Central memory CD8-positive, alpha-beta T cell (primary cell): ENCODE data around the gene PDE6A.

ENCODE experiments used
- ATAC-seq: fragments of 150-1000 bp; cut with Tn5 transposase; replicated peaks from 2 replicates; pipeline ENCODE4 v1.10.0; 2022; ENCODE audit warnings: mild to moderate bottlenecking, moderate FRiP score, moderate number of reproducible peaks; ENCODE audit not compliant: poor library complexity, severe bottlenecking; ENCODE audit errors: extremely low read depth
- DNase-seq, 2 donors: peaks; one replicate each; pipeline ENCODE4 v3.0.0; 2021; ENCODE audit warnings: low spot score in 2 of 2
- H3K27ac Mint-ChIP-seq: one replicate; pipeline ENCODE4 v1.8.0; 2022; ENCODE audit warnings: low read depth, mild to moderate bottlenecking, moderate library complexity, mixed read lengths
- H3K27me3 Mint-ChIP-seq: one replicate; pipeline ENCODE4 v1.8.0; 2022; ENCODE audit warnings: mixed read lengths
- H3K36me3 Mint-ChIP-seq: one replicate; pipeline ENCODE4 v1.8.0; 2022; ENCODE audit warnings: mild to moderate bottlenecking, moderate library complexity, mixed read lengths; ENCODE audit not compliant: insufficient read depth
- H3K4me1 Mint-ChIP-seq: one replicate; pipeline ENCODE4 v1.8.0; 2022; ENCODE audit warnings: mixed read lengths
- H3K4me3 Mint-ChIP-seq: one replicate; pipeline ENCODE4 v1.8.0; 2022; ENCODE audit warnings: mild to moderate bottlenecking, moderate library complexity, mixed read lengths
- H3K9me3 Mint-ChIP-seq: one replicate; pipeline ENCODE4 v1.8.0; 2022; ENCODE audit warnings: mixed read lengths

PDE6A gene

GRCh38 chr5:149829954-149830353 lies 114.6 kb downstream of the PDE6A start:
- peaks cover 2% of the 10 kb centered on the region for H3K36me3 Mint-ChIP-seq
- ATAC-seq (no peak), DNase-seq (no peak)
- no peak overlapping the region for H3K4me3 Mint-ChIP-seq
- no peaks in the 10 kb centered on the region for H3K4me1 Mint-ChIP-seq
- H3K27ac Mint-ChIP-seq = no peak overlapping the region
- no peaks in the 10 kb centered on the region for H3K9me3 Mint-ChIP-seq
- no peaks in the 10 kb centered on the region for H3K27me3 Mint-ChIP-seq

DNA sequence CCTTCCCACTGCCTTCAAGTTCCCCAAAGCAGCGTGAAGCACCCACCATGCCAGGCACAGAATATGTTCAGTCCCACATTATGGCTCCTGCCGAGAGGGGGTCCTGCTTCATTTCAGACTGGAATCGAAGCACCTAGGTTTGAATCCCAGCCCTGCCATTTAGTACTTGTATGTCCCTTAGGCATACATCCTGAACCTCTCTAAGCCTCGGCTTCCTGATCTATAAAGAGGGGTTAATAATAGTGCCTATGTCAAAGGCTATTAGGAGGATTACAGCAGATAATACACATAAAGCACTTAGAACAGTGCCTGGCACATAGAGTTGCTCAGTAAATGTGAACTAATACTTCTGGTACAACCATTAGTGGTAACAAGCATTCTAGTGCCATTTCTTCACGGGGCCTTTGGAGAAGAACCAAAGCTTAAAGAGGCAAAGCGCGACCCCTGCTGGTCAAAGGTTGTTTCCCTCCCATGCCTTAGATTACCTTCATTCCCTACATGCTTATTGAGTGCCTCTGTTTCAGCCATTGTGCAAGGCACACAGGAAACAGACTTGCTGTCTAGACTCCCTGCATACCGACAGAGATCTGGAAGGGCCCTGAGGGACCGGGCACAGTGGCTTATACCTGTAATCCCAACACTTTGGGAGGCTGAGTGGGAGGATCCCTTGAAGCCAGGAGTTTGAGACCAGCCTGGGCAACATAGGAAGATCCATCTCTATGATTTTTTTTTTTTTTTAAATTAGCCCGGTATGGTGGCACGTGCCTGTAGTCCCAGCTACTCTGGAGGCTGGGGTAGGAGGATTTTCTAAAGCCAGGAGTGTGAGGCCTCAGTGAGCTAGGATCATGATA lies 116.2 kb downstream of the PDE6A start:
- H3K4me3 Mint-ChIP-seq = no peak overlapping the region
- no peaks in the 10 kb centered on the region for H3K27me3 Mint-ChIP-seq
- DNase-seq (peak; percentile 59 to 71), ATAC-seq (peak; percentile 62)
- H3K9me3 Mint-ChIP-seq = no peaks in the 10 kb centered on the region
- H3K4me1 Mint-ChIP-seq = no peaks in the 10 kb centered on the region
- no peak overlapping the region for H3K27ac Mint-ChIP-seq
- H3K36me3 Mint-ChIP-seq = peaks cover 2% of the 10 kb centered on the region

- ATAC-seq = no peak
- H3K4me1 Mint-ChIP-seq = no peaks in the 10 kb centered on the region
- DNase-seq = no peak
- no peaks in the 10 kb centered on the region for H3K27me3 Mint-ChIP-seq
- no peaks in the 10 kb centered on the region for H3K9me3 Mint-ChIP-seq
- no peak overlapping the region for H3K4me3 Mint-ChIP-seq
- H3K27ac Mint-ChIP-seq = no peak overlapping the region
- H3K36me3 Mint-ChIP-seq = peaks cover 2% of the 10 kb centered on the region
Observed at GRCh38 chr5:149827546-149827945, 117.0 kb downstream of the PDE6A start.

GRCh38 chr5:149827086-149827485 lies 117.5 kb downstream of the PDE6A start:
- H3K36me3 Mint-ChIP-seq = peaks cover 2% of the 10 kb centered on the region
- DNase-seq (no peak), ATAC-seq (no peak)
- H3K4me1 Mint-ChIP-seq = no peaks in the 10 kb centered on the region
- H3K27me3 Mint-ChIP-seq = no peaks in the 10 kb centered on the region
- H3K4me3 Mint-ChIP-seq = no peak overlapping the region
- H3K9me3 Mint-ChIP-seq = no peaks in the 10 kb centered on the region
- no peak overlapping the region for H3K27ac Mint-ChIP-seq

- DNase-seq = no peak
- Mint-ChIP-seq H3K27me3 (no peaks in the 10 kb centered on the region), H3K36me3 (peaks cover 2% of the 10 kb centered on the region), H3K4me1 (no peaks in the 10 kb centered on the region), H3K9me3 (no peaks in the 10 kb centered on the region), H3K27ac (no peak overlapping the region), H3K4me3 (no peak overlapping the region)
- no peak for ATAC-seq
Observed at GRCh38 chr5:149826574-149826973, 118.0 kb downstream of the PDE6A start.

DNA sequence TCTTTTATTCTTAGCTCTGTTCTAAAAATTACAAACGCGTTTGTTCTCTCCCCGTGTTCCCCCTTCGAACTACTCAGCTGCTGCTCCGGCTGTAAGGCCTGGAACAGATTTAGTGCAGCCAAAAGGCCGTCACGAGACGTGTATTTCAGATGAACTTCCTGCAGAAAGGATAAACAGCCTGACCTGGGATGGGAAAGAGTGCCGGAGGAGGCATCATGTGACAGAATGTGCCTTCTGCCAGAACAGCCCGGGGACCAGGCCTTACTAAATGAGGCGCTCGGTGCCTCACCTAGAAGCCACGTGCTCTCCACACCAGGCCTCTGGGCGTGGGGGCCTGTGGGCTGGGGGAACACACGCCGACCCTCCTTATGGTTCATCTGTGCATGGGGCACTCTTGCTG lies 119.7 kb downstream of the PDE6A start:
- Mint-ChIP-seq H3K27me3 (no peaks in the 10 kb centered on the region), H3K4me1 (no peaks in the 10 kb centered on the region), H3K4me3 (no peak overlapping the region), H3K27ac (no peak overlapping the region), H3K9me3 (no peaks in the 10 kb centered on the region), H3K36me3 (peaks cover 2% of the 10 kb centered on the region)
- no peak for ATAC-seq
- no peak for DNase-seq

GRCh38 chr5:149824120-149824519 lies 120.5 kb downstream of the PDE6A start:
- no peak overlapping the region for H3K27ac Mint-ChIP-seq

GRCh38 chr5:149823375-149823774 lies 121.2 kb downstream of the PDE6A start:
- ATAC-seq (no peak), DNase-seq (no peak)
- Mint-ChIP-seq H3K9me3 (no peaks in the 10 kb centered on the region), H3K4me3 (no peak overlapping the region), H3K4me1 (no peaks in the 10 kb centered on the region), H3K27me3 (no peaks in the 10 kb centered on the region), H3K27ac (no peak overlapping the region), H3K36me3 (no peaks in the 10 kb centered on the region)

More at GRCh38 chr5:149824120-149824519, 120.5 kb downstream of the PDE6A start:
- ATAC-seq (no peak), DNase-seq (no peak)
- H3K27me3 Mint-ChIP-seq = no peaks in the 10 kb centered on the region
- no peaks in the 10 kb centered on the region for H3K36me3 Mint-ChIP-seq
- H3K4me3 Mint-ChIP-seq = no peak overlapping the region
- no peaks in the 10 kb centered on the region for H3K4me1 Mint-ChIP-seq
- H3K9me3 Mint-ChIP-seq = no peaks in the 10 kb centered on the region

DNA sequence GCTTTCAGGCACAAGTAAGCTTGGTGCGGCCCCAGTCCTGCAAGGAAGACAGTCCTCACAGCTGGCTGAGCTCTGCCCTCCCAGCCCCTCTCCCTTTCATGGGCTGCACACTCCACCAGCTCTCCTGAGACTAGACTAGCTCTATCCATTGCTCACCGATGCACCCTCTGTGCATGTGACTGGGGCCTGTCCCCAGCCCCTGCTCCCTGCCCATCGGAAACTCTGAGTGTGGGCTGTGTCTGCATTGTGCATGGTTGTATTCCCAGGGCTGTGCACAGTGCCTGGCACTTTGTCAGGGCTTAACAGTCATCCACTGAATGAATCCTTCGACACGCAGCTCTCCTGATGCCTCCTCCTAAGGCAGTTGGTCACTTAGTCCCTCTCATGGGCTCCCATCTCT lies 122.3 kb downstream of the PDE6A start:
- Mint-ChIP-seq H3K36me3 (no peaks in the 10 kb centered on the region), H3K4me1 (no peaks in the 10 kb centered on the region), H3K9me3 (no peaks in the 10 kb centered on the region), H3K27me3 (no peaks in the 10 kb centered on the region), H3K27ac (no peak overlapping the region), H3K4me3 (no peak overlapping the region)
- DNase-seq (no peak), ATAC-seq (no peak)

GRCh38 chr5:149820536-149821510 lies 123.8 kb downstream of the PDE6A start:
- no peak overlapping the region for H3K27ac Mint-ChIP-seq
- no peaks in the 10 kb centered on the region for H3K27me3 Mint-ChIP-seq
- DNase-seq = no peak
- no peak for ATAC-seq
- no peaks in the 10 kb centered on the region for H3K9me3 Mint-ChIP-seq
- no peak overlapping the region for H3K4me3 Mint-ChIP-seq
- H3K4me1 Mint-ChIP-seq = no peaks in the 10 kb centered on the region
- H3K36me3 Mint-ChIP-seq = no peaks in the 10 kb centered on the region

DNA sequence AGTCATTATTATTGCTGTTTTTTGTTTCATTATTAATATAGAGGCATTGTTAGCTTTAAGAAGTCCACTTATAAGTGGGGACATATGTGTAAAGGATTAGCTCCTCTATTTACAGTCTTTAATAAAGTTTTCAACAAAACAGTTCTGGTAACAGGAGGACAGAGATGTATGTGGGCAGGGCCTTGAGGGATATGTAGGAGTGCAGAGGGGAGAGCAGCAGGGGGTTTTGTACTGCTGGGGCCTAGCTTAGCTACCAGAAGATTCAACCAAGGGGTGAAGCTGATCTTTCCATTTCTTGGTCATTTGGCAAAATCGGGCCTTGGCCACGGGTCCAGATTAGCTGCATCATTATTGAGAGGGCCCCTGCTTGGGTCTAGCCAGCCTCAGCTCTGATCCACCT lies 124.6 kb downstream of the PDE6A start:
- no peaks in the 10 kb centered on the region for H3K4me1 Mint-ChIP-seq
- no peaks in the 10 kb centered on the region for H3K36me3 Mint-ChIP-seq
- DNase-seq = no peak
- no peaks in the 10 kb centered on the region for H3K27me3 Mint-ChIP-seq
- no peak overlapping the region for H3K27ac Mint-ChIP-seq
- no peaks in the 10 kb centered on the region for H3K9me3 Mint-ChIP-seq
- no peak overlapping the region for H3K4me3 Mint-ChIP-seq
- no peak for ATAC-seq

DNA sequence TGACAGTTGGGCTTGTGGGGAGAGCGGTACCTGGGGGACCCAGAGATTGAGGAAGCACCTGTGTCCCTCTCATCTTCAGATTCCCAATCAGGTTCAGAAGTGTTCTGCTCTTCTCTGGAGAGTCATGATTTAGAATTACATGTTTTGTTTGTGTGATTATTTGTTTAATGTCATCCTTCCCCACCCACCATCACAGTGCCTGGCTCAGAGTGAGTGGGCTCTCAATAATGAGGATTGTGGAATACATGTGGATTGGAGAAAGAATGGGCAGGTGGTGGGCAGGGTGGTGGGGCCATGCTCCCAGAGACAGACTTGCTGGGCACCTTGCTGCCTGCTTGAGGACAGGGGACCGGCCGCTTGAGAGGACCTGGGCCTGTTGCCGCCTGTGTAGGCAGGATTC lies 126.5 kb downstream of the PDE6A start:
- H3K36me3 Mint-ChIP-seq = no peaks in the 10 kb centered on the region
- H3K27ac Mint-ChIP-seq = no peak overlapping the region
- no peak for ATAC-seq
- no peak for DNase-seq
- no peak overlapping the region for H3K4me3 Mint-ChIP-seq
- H3K9me3 Mint-ChIP-seq = no peaks in the 10 kb centered on the region
- no peaks in the 10 kb centered on the region for H3K27me3 Mint-ChIP-seq
- no peaks in the 10 kb centered on the region for H3K4me1 Mint-ChIP-seq
